HepG2 (cell line): ENCODE data around the gene NPVF. TPM values are rescaled to one million over a fixed set of nuclear protein-coding genes. Genes with fewer than 3 reads are reported as not detected.

ENCODE experiments used
- DPF2 ChIP-seq: sonication (generic); formaldehyde crosslinking; IDR thresholded peaks from 2 replicates; pipeline ENCODE4 v1.4.0; 2020; ENCODE audit warnings: mild to moderate bottlenecking, low read depth, missing genetic modification reagents, borderline replicate concordance
- EHMT2 ChIP-seq: fragments of 200-600 bp; sonication (generic); IDR thresholded peaks from 2 replicates; pipeline ENCODE4 v1.7.0; 2017; ENCODE audit warnings: antibody characterized with exemption, low read depth, low read length, borderline replicate concordance
- EZH2 ChIP-seq: conservative IDR thresholded peaks from 2 replicates; pipeline ENCODE4 v1.6.1; 2012; ENCODE audit warnings: mild to moderate bottlenecking, low read depth, low read length, moderate library complexity
- FOXA1 ChIP-seq, 2 experiments: fragments of 450-650 bp in 1 of 2; sonication (generic) in 1 of 2; formaldehyde crosslinking in 1 of 2; IDR thresholded peaks; 2 replicates each; pipeline versions ENCODE4 v1.4.0 to v1.6.1; 2016 to 2020; ENCODE audit warnings: missing genetic modification reagents in 1 of 2
- GATAD1 ChIP-seq: IDR thresholded peaks from 2 replicates; pipeline ENCODE4 v1.6.1; 2016; ENCODE audit warnings: missing genetic modification reagents, missing compliant biosample characterization
- HES4 ChIP-seq: sonication (generic); formaldehyde crosslinking; IDR thresholded peaks from 2 replicates; pipeline ENCODE4 v1.9.0; 2021; ENCODE audit warnings: mild to moderate bottlenecking, missing genetic modification reagents, borderline replicate concordance
- HNRNPK ChIP-seq: fragments of 200-400 bp; formaldehyde crosslinking; IDR thresholded peaks from 2 replicates; pipeline ENCODE4 v1.6.1; 2018; ENCODE audit warnings: low read length, low read depth, moderate library complexity, mild to moderate bottlenecking; ENCODE audit not compliant: poor library complexity, severe bottlenecking
- NONO ChIP-seq, 2 experiments: fragments of 450-650 bp in 1 of 2; sonication (generic) in 1 of 2; formaldehyde crosslinking in 1 of 2; IDR thresholded peaks in 1 of 2; conservative IDR thresholded peaks in 1 of 2; 2 replicates each; pipeline versions ENCODE4 v1.6.1 to v1.8.0; 2017 to 2022; ENCODE audit warnings: mild to moderate bottlenecking in 1 of 2, missing genetic modification reagents in 1 of 2, moderate library complexity in 1 of 2
- PPARG ChIP-seq: conservative IDR thresholded peaks from 2 replicates; pipeline ENCODE4 v1.6.1; 2016; ENCODE audit warnings: missing biosample characterization, missing genetic modification reagents
- SSRP1 ChIP-seq: IDR thresholded peaks from 2 replicates; pipeline ENCODE4 v1.6.1; 2016; ENCODE audit warnings: control low read depth
- YY1 ChIP-seq: IDR thresholded peaks from 2 replicates; pipeline ENCODE4 v1.6.1; 2011; ENCODE audit warnings: low read length, low read depth, moderate library complexity, mild to moderate bottlenecking; ENCODE audit not compliant: insufficient read depth, insufficient replicate concordance
- ZMYM4 ChIP-seq: sonication (generic); formaldehyde crosslinking; IDR thresholded peaks from 2 replicates; pipeline ENCODE4 v1.8.1; 2023; ENCODE audit warnings: mild to moderate bottlenecking, missing genetic modification reagents
- ZNF101 ChIP-seq: sonication (generic); formaldehyde crosslinking; IDR thresholded peaks from 2 replicates; pipeline ENCODE4 v1.4.0; 2020; ENCODE audit warnings: mild to moderate bottlenecking, low read depth, missing genetic modification reagents, borderline replicate concordance
- ZNF264 ChIP-seq: sonication (generic); formaldehyde crosslinking; IDR thresholded peaks from 2 replicates; pipeline ENCODE4 v1.4.0; 2020; ENCODE audit warnings: missing genetic modification reagents
- ZNF30 ChIP-seq: sonication (generic); formaldehyde crosslinking; IDR thresholded peaks from 2 replicates; pipeline ENCODE4 v1.5.0; 2020; ENCODE audit warnings: mild to moderate bottlenecking, missing genetic modification reagents
- ZNF619 ChIP-seq: sonication (generic); formaldehyde crosslinking; IDR thresholded peaks from 2 replicates; pipeline ENCODE4 v1.4.0; 2020; ENCODE audit warnings: mild to moderate bottlenecking, missing genetic modification reagents
- ZNF629 ChIP-seq: sonication (generic); formaldehyde crosslinking; conservative IDR thresholded peaks from 2 replicates; pipeline ENCODE4 v1.5.0; 2020; ENCODE audit warnings: missing genetic modification reagents
- polyA plus RNA-seq, 8 experiments: library from polyadenylated mRNA; depleted of rRNA in 3 of 8; stranded (reverse) in 7 of 8; unstranded in 1 of 8; fragments of >200 nt; fragmentation: Illumina TruSeq in 4 of 8; extraction: Trizol in 4 of 8; gene quantifications; 2 replicates each; pipeline versions ENCODE4 v1.2.1 to v1.2.3, GENCODE V29; 2011 to 2016; ENCODE audit warnings: low read depth in 4 of 8, missing spikeins in 1 of 8, mixed read lengths in 1 of 8; ENCODE audit not compliant: insufficient read depth in 1 of 8
- total RNA-seq, 5 experiments: library from RNA; depleted of rRNA; stranded (reverse); fragments of >200 nt; fragmentation: Illumina TruSeq; extraction: Trizol; gene quantifications; 2 replicates each; pipeline ENCODE4 v1.2.3, GENCODE V29; 2016; ENCODE audit warnings: low read depth in 1 of 5
- TF ChIP-seq, protein P1 (sequence below): sonication (generic); formaldehyde crosslinking; IDR thresholded peaks from 2 replicates; pipeline ENCODE4 v1.5.0; 2020; ENCODE audit warnings: mild to moderate bottlenecking, missing genetic modification reagents
- TF ChIP-seq, protein P2 (sequence below), 2 experiments: IDR thresholded peaks; 2 replicates each; pipeline ENCODE4 v1.6.1; 2011 to 2012; ENCODE audit warnings: low read length in 2 of 2, borderline replicate concordance in 1 of 2, low read depth in 1 of 2, mild to moderate bottlenecking in 1 of 2, moderate library complexity in 1 of 2
- TF ChIP-seq, protein P3 (sequence below), 2 experiments: fragments of 450-650 bp in 1 of 2; sonication (generic) in 1 of 2; formaldehyde crosslinking; IDR thresholded peaks; 2 replicates each; pipeline versions ENCODE4 v1.5.0 to v1.8.0; 2020 to 2022; ENCODE audit warnings: mild to moderate bottlenecking in 1 of 2, missing genetic modification reagents in 1 of 2
- TF ChIP-seq, protein P4 (sequence below): IDR thresholded peaks from 2 replicates; pipeline ENCODE4 v1.6.1; 2016; ENCODE audit warnings: low read depth

NPVF gene
- total and polyA plus RNA-seq, 2 of the 13 experiments (the other 11 are each of a cell fraction or from before 2014, with no cell fraction given), result not detected

DNA sequence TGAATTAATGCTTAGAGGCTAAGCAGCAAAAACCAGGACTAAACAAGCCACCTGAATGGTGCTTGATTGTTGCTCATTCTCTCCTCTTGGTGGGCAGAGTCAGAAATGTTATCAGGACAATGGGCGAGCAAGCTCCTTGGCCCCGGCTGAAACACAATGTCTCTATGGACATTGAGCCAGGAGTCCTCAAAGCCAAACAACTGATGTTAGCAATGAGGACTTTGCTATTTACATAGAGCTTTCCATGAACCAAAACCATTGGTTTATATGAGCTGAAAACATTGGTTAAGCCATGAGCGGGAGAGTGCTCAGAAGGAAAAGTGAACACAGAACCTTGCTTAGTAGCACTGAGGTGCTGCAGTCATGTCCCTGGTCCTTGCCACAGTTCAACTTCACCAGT lies 21.5 kb upstream of the NPVF start (continued):
- TF ChIP-seq, protein P1, sequence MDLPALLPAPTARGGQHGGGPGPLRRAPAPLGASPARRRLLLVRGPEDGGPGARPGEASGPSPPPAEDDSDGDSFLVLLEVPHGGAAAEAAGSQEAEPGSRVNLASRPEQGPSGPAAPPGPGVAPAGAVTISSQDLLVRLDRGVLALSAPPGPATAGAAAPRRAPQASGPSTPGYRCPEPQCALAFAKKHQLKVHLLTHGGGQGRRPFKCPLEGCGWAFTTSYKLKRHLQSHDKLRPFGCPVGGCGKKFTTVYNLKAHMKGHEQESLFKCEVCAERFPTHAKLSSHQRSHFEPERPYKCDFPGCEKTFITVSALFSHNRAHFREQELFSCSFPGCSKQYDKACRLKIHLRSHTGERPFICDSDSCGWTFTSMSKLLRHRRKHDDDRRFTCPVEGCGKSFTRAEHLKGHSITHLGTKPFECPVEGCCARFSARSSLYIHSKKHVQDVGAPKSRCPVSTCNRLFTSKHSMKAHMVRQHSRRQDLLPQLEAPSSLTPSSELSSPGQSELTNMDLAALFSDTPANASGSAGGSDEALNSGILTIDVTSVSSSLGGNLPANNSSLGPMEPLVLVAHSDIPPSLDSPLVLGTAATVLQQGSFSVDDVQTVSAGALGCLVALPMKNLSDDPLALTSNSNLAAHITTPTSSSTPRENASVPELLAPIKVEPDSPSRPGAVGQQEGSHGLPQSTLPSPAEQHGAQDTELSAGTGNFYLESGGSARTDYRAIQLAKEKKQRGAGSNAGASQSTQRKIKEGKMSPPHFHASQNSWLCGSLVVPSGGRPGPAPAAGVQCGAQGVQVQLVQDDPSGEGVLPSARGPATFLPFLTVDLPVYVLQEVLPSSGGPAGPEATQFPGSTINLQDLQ, result no peak
- TF ChIP-seq GATAD1, result no peak
- TF ChIP-seq, protein P2, sequence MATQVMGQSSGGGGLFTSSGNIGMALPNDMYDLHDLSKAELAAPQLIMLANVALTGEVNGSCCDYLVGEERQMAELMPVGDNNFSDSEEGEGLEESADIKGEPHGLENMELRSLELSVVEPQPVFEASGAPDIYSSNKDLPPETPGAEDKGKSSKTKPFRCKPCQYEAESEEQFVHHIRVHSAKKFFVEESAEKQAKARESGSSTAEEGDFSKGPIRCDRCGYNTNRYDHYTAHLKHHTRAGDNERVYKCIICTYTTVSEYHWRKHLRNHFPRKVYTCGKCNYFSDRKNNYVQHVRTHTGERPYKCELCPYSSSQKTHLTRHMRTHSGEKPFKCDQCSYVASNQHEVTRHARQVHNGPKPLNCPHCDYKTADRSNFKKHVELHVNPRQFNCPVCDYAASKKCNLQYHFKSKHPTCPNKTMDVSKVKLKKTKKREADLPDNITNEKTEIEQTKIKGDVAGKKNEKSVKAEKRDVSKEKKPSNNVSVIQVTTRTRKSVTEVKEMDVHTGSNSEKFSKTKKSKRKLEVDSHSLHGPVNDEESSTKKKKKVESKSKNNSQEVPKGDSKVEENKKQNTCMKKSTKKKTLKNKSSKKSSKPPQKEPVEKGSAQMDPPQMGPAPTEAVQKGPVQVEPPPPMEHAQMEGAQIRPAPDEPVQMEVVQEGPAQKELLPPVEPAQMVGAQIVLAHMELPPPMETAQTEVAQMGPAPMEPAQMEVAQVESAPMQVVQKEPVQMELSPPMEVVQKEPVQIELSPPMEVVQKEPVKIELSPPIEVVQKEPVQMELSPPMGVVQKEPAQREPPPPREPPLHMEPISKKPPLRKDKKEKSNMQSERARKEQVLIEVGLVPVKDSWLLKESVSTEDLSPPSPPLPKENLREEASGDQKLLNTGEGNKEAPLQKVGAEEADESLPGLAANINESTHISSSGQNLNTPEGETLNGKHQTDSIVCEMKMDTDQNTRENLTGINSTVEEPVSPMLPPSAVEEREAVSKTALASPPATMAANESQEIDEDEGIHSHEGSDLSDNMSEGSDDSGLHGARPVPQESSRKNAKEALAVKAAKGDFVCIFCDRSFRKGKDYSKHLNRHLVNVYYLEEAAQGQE (IDR thresholded peaks at IDR 0.05; ENCODE audit: borderline replicate concordance in 1 of 2, low read depth in 1 of 2, low read length in 2 of 2), result no peak
- TF ChIP-seq, protein P3, sequence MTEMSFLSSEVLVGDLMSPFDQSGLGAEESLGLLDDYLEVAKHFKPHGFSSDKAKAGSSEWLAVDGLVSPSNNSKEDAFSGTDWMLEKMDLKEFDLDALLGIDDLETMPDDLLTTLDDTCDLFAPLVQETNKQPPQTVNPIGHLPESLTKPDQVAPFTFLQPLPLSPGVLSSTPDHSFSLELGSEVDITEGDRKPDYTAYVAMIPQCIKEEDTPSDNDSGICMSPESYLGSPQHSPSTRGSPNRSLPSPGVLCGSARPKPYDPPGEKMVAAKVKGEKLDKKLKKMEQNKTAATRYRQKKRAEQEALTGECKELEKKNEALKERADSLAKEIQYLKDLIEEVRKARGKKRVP (CRISPR knock-in tag; IDR thresholded peaks at IDR 0.05), result no peak
- TF ChIP-seq FOXA1 (IDR thresholded peaks at IDR 0.05), result no peak
- peak; percentile 88 for TF ChIP-seq FOXA1 (CRISPR knock-in tag; IDR thresholded peaks at IDR 0.05)
- no peak for TF ChIP-seq ZNF619 (CRISPR knock-in tag)
- no peak for TF ChIP-seq HNRNPK
- TF ChIP-seq ZNF264, result no peak
- no peak for TF ChIP-seq EZH2
- peak; percentile 53; the same call in 1 of the 2 replicates for TF ChIP-seq ZMYM4 (CRISPR knock-in tag)
- no peak for TF ChIP-seq YY1
- TF ChIP-seq DPF2 (CRISPR knock-in tag), result peak; percentile 65; the same call in 1 of the 2 replicates
- TF ChIP-seq SSRP1 (CRISPR knock-in tag), result no peak
- TF ChIP-seq ZNF101 (CRISPR knock-in tag), result no peak
- TF ChIP-seq NONO (IDR thresholded peaks at IDR 0.05), result no peak
- TF ChIP-seq NONO (CRISPR knock-in tag; conservative IDR thresholded peaks at IDR 0.05), result peak; percentile 38; the same call in 1 of the 2 replicates
- TF ChIP-seq, protein P4, sequence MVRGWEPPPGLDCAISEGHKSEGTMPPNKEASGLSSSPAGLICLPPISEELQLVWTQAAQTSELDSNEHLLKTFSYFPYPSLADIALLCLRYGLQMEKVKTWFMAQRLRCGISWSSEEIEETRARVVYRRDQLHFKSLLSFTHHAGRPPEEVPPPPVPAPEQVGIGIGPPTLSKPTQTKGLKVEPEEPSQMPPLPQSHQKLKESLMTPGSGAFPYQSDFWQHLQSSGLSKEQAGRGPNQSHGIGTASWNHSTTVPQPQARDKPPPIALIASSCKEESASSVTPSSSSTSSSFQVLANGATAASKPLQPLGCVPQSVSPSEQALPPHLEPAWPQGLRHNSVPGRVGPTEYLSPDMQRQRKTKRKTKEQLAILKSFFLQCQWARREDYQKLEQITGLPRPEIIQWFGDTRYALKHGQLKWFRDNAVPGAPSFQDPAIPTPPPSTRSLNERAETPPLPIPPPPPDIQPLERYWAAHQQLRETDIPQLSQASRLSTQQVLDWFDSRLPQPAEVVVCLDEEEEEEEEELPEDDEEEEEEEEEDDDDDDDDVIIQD (CRISPR knock-in tag), result no peak
- TF ChIP-seq EHMT2, result peak; percentile 84; the same call in 1 of the 2 replicates
- no peak for TF ChIP-seq PPARG (CRISPR knock-in tag)
- TF ChIP-seq ZNF30, result no peak
- no peak for TF ChIP-seq HES4 (CRISPR knock-in tag)
- TF ChIP-seq ZNF629 (CRISPR knock-in tag), result peak; percentile 86
